B cell (primary cell): Measurements from ENCODE around the gene PHLDB3. TPM values are rescaled to one million over a fixed set of nuclear protein-coding genes. Genes with fewer than 3 reads are reported as not detected.

Experiments used
- ATAC-seq: fragments of 200-7000 bp; cut with Tn5 transposase; one replicate; pipeline ENCODE4 v1.10.0; 2021; ENCODE audit warnings: low read depth, mild to moderate bottlenecking, moderate number of reproducible peaks, moderate library complexity
- CTCF ChIA-PET: fragments of 350-600 bp; sonication (Branson Sonifier 250); formaldehyde crosslinking; loops from one replicate; lab custom pipeline; 2021; ENCODE audit warnings: antibody characterized with exemption, inconsistent platforms; lab: Charles Lee
- POLR2A ChIA-PET: fragments of 350-600 bp; sonication (Branson Sonifier 250); formaldehyde crosslinking; loops from one replicate; lab custom pipeline; 2021; ENCODE audit warnings: antibody characterized with exemption; lab: Charles Lee
- DNase-seq: peaks from one replicate; pipeline ENCODE4 v3.0.0; 2013
- H2AFZ ChIP-seq: 2 replicates; pipeline ENCODE4 v1.6.1; 2012; ENCODE audit warnings: mild to moderate bottlenecking, low read depth, low read length; ENCODE audit not compliant: insufficient read depth, poor library complexity, severe bottlenecking
- H3K27ac ChIP-seq, 2 donors: 1 replicate in 1 of 2; 2 replicates in 1 of 2; pipeline ENCODE4 v1.5.1; 2012 to 2013; ENCODE audit warnings: low read length in 2 of 2, mild to moderate bottlenecking in 2 of 2, moderate library complexity in 1 of 2
- H3K27me3 ChIP-seq, 4 experiments: fragments of 200-600 bp in 1 of 4; sonication (generic) in 1 of 4; replicated peaks in 1 of 4; 1 replicate in 2 of 4; 2 replicates in 2 of 4; pipeline versions ENCODE4 v1.6.1 to v1.7.0; 2013 to 2016; ENCODE audit warnings: low read length in 3 of 4, mild to moderate bottlenecking in 2 of 4, mixed read lengths in 1 of 4, moderate library complexity in 1 of 4; ENCODE audit not compliant: insufficient read depth in 4 of 4, control insufficient read depth in 3 of 4; ENCODE audit errors: control extremely low read depth in 1 of 4
- H3K36me3 ChIP-seq, 2 experiments: replicated peaks in 1 of 2; 1 replicate in 1 of 2; 2 replicates in 1 of 2; pipeline versions ENCODE4 v1.6.1 to v1.7.1; 2013; ENCODE audit warnings: low read length in 1 of 2; ENCODE audit not compliant: insufficient read depth in 2 of 2, control insufficient read depth in 1 of 2; ENCODE audit errors: control extremely low read depth in 1 of 2, extremely low read depth in 1 of 2
- H3K4me1 ChIP-seq, 2 donors: fragments of 200-600 bp in 1 of 2; sonication (generic) in 1 of 2; 1 replicate in 1 of 2; 2 replicates in 1 of 2; pipeline versions ENCODE4 v1.5.1 to v1.6.1; 2013 to 2017; ENCODE audit warnings: low read length in 2 of 2; ENCODE audit not compliant: control insufficient read depth in 2 of 2, insufficient read depth in 2 of 2
- H3K4me2 ChIP-seq: replicated peaks from 2 replicates; pipeline ENCODE3; 2012; ENCODE audit warnings: mild to moderate bottlenecking, low read depth, low read length; ENCODE audit not compliant: poor library complexity, severe bottlenecking
- H3K4me3 ChIP-seq, 5 experiments: fragments of 200-600 bp in 1 of 5; sonication (generic) in 1 of 5; 1 replicate in 3 of 5; 2 replicates in 2 of 5; pipeline versions ENCODE4 v1.5.1 to v1.7.0; 2011 to 2016; ENCODE audit warnings: low read length in 4 of 5, mild to moderate bottlenecking in 4 of 5, low read depth in 2 of 5, control low read depth in 1 of 5, moderate library complexity in 1 of 5; ENCODE audit not compliant: insufficient read depth in 1 of 5; ENCODE audit errors: control extremely low read depth in 1 of 5, extremely low read depth in 1 of 5
- H3K79me2 ChIP-seq: fragments of 200-600 bp; sonication (generic); one replicate; pipeline ENCODE4 v1.6.0; 2016; ENCODE audit warnings: low read length; ENCODE audit not compliant: control insufficient read depth, insufficient read depth
- H3K9ac ChIP-seq: fragments of 200-600 bp; sonication (generic); 2 replicates; pipeline ENCODE4 v1.6.1; 2017; ENCODE audit warnings: mild to moderate bottlenecking, low read length, moderate library complexity
- H3K9me3 ChIP-seq, 3 donors: one replicate each; pipeline versions ENCODE4 v1.6.1 to v1.7.1; 2013; ENCODE audit warnings: low read length in 2 of 3; ENCODE audit not compliant: control insufficient read depth in 2 of 3, insufficient read depth in 1 of 3; ENCODE audit errors: control extremely low read depth in 1 of 3
- H4K20me1 ChIP-seq: 2 replicates; pipeline ENCODE4 v1.6.0; 2012; ENCODE audit warnings: mild to moderate bottlenecking, low read length; ENCODE audit not compliant: insufficient read depth, control insufficient read depth, poor library complexity, severe bottlenecking
- H3K27ac Mint-ChIP-seq: one replicate; pipeline ENCODE4 v1.8.0; 2021; ENCODE audit warnings: mixed read lengths
- H3K27me3 Mint-ChIP-seq: one replicate; pipeline ENCODE4 v1.8.0; 2021; ENCODE audit warnings: mixed read lengths
- H3K4me1 Mint-ChIP-seq: one replicate; pipeline ENCODE4 v1.8.0; 2021; ENCODE audit warnings: mixed read lengths
- H3K4me3 Mint-ChIP-seq: one replicate; pipeline ENCODE4 v1.8.0; 2021; ENCODE audit warnings: mixed read lengths
- H3K9me3 Mint-ChIP-seq: one replicate; pipeline ENCODE4 v1.8.0; 2022; ENCODE audit warnings: mixed read lengths; ENCODE audit not compliant: insufficient read depth
- EZH2 ChIP-seq: IDR thresholded peaks from 2 replicates; pipeline ENCODE4 v1.6.1; 2012; ENCODE audit warnings: borderline replicate concordance, low read depth, mild to moderate bottlenecking, moderate library complexity, low read length; ENCODE audit not compliant: insufficient read depth, poor library complexity, severe bottlenecking
- WGBS: methylation state at CpG from one replicate; pipeline ENCODE4 v1.1.5; 2013; ENCODE audit warnings: missing lambda C conversion rate; ENCODE audit not compliant: insufficient coverage; 5-methylcytosine and 5-hydroxymethylcytosine counted together
- intact Hi-C: fragments of 100-400 bp; cut with micrococcal nuclease; formaldehyde crosslinking; loops from one replicate; pipeline ENCODE4 v1.10.0; 2022
- polyA plus RNA-seq: library from polyadenylated mRNA; depleted of rRNA; stranded (reverse); fragments of >200 nt; gene quantifications from 2 replicates; pipeline ENCODE4 v1.2.3, GENCODE V29; 2012
- total RNA-seq, 2 donors: library from RNA; stranded (reverse); fragments of 120-200 nt in 1 of 2; gene quantifications; 1 replicate in 1 of 2; 2 replicates in 1 of 2; pipeline versions ENCODE4 v1.2.3 to v1.2.4, GENCODE V29; 2013 to 2022
- TF ChIP-seq, protein P1 (sequence below): fragments of 200-600 bp; IDR thresholded peaks from one replicate; pipeline ENCODE4 v1.8.0; 2022; ENCODE audit warnings: antibody characterized with exemption, mild to moderate bottlenecking

Gene PHLDB3
- total and polyA plus RNA-seq, 2 donors (not counting 1 experiment from before 2014, with no cell fraction given) = 10.2 to 30.7 TPM

DNA sequence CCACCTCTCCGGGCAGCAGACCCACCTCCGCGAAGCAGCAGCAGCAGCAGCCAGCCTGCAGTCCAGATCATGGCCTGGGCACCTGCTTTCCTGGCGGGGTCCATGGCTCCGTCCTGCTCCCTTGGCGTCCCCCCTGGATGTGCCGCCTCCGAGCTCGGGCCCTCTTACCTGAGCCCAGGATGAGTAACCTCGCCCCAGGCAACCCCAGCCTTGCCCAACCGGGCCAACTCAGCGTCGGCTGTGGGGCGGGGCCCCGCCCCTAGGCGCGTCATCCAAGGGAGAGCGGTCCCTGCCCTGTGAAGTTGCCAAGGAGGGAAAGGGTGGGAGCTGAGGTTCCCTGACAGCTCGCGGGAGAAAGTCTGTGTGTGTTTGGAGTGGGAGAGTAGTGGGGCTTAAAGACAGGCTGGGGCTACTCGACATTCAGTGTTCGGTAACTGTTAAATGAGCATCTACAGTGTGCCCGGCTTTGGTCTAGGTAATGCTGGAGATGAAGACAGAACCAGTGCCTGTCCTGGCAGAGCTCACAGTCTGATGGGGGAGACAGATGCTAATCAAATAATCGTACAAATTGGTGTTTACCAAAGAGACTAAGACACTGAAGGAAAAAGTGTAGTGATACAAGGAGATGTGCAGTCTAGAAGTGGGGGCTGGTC, 39.0 kb downstream of the PHLDB3 start, which contains the start of gene LYPD3:
LYPD3 (minus strand) TSS at position 141 of the 653 bp plus-strand sequence; CDS start at position 104, 37 bp downstream.
- intact Hi-C loops = no loop called here
- H3K27me3 ChIP-seq = peaks cover 0 to 12% (median 5%) of the 10 kb centered on the region in 4 experiments
- no peak within 1 kb of the TSS for H3K27ac ChIP-seq
- peak within 1 kb of the TSS; percentile 82 for H3K9ac ChIP-seq
- peak within 1 kb of the TSS; percentile 97 for H3K4me3 Mint-ChIP-seq
- H3K27ac Mint-ChIP-seq = no peak within 1 kb of the TSS
- CTCF ChIA-PET = interaction anchor here (1.0 to 3.6 kb wide), 2 partner anchors 19 kb away, joined by 3 to 21 read pairs; no protein-coding TSS in a partner anchor
- H3K27me3 Mint-ChIP-seq = peaks cover 4% of the 10 kb centered on the region
- peak within 1 kb of the TSS; percentile 84 for H2AFZ ChIP-seq
- peaks cover 15% of the 10 kb centered on the region for H3K4me1 Mint-ChIP-seq
- no peaks in the 10 kb centered on the region for H4K20me1 ChIP-seq
- H3K4me3 ChIP-seq = peak within 1 kb of the TSS in 4 of 5 experiments; percentile 12 to 96 (median 80)
- WGBS = 62% methylated on average over 24 of the region's 24 CpGs
- no peaks in the 10 kb centered on the region for H3K79me2 ChIP-seq
- peaks cover 0 to 22% (median 0%) of the 10 kb centered on the region in 3 donors for H3K9me3 ChIP-seq
- no peaks in the 10 kb centered on the region for H3K9me3 Mint-ChIP-seq
- H3K4me2 ChIP-seq = peak within 1 kb of the TSS; percentile 96
- H3K36me3 ChIP-seq = no peaks in the 10 kb centered on the region
- no peak for ATAC-seq
- peaks cover 8 to 14% of the 10 kb centered on the region in 2 donors for H3K4me1 ChIP-seq
- POLR2A ChIA-PET = no interaction called here
- DNase-seq = no peak
- TF ChIP-seq, protein P1, sequence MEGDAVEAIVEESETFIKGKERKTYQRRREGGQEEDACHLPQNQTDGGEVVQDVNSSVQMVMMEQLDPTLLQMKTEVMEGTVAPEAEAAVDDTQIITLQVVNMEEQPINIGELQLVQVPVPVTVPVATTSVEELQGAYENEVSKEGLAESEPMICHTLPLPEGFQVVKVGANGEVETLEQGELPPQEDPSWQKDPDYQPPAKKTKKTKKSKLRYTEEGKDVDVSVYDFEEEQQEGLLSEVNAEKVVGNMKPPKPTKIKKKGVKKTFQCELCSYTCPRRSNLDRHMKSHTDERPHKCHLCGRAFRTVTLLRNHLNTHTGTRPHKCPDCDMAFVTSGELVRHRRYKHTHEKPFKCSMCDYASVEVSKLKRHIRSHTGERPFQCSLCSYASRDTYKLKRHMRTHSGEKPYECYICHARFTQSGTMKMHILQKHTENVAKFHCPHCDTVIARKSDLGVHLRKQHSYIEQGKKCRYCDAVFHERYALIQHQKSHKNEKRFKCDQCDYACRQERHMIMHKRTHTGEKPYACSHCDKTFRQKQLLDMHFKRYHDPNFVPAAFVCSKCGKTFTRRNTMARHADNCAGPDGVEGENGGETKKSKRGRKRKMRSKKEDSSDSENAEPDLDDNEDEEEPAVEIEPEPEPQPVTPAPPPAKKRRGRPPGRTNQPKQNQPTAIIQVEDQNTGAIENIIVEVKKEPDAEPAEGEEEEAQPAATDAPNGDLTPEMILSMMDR = no peak
- no peak for TF ChIP-seq EZH2
